K562 (cell line): Measurements from ENCODE around the gene C3orf52. TPM values are rescaled to one million over a fixed set of nuclear protein-coding genes. Genes with fewer than 3 reads are reported as not detected.

Experiments used
- MCM2 ChIP-seq: fragments of 450-650 bp; IDR thresholded peaks from 2 replicates; pipeline ENCODE4 v1.6.1; 2017; ENCODE audit warnings: low read depth, mild to moderate bottlenecking
- NFIX ChIP-seq: fragments of 250-450 bp; sonication (Bioruptor Pico); IDR thresholded peaks from 2 replicates; pipeline ENCODE4 v1.4.0; 2020; ENCODE audit warnings: low read depth, mild to moderate bottlenecking, moderate library complexity
- POLR3G ChIP-seq: IDR thresholded peaks from 2 replicates; pipeline ENCODE4 v1.6.1; 2011; ENCODE audit not compliant: insufficient read length, insufficient replicate concordance; ENCODE audit errors: extremely low read depth
- RAD51 ChIP-seq: fragments of 450-650 bp; IDR thresholded peaks from 2 replicates; pipeline ENCODE4 v1.7.1; 2016; ENCODE audit warnings: low read depth, mild to moderate bottlenecking, borderline replicate concordance
- TARDBP ChIP-seq: fragments of 450-650 bp; IDR thresholded peaks from 2 replicates; pipeline ENCODE4 v1.6.1; 2016
- ZZZ3 ChIP-seq: fragments of 450-650 bp; IDR thresholded peaks from 2 replicates; pipeline ENCODE4 v1.6.1; 2016; ENCODE audit warnings: antibody characterized with exemption, mild to moderate bottlenecking, moderate library complexity
- polyA plus RNA-seq, 8 experiments: library from polyadenylated mRNA; depleted of rRNA in 4 of 8; stranded (reverse) in 5 of 8; unstranded in 3 of 8; fragments of >200 nt; fragmentation: Nextera tagmentation in 2 of 8; fragmentation: Illumina TruSeq in 1 of 8; extraction: Ambion mirVana in 2 of 8; extraction: Trizol in 1 of 8; gene quantifications; 2 replicates each; pipeline versions ENCODE4 v1.2.1 to v1.2.3, GENCODE V29; 2011 to 2014; ENCODE audit warnings: inconsistent platforms in 1 of 8, missing spikeins in 1 of 8
- total RNA-seq, 7 experiments: library from RNA; depleted of rRNA in 6 of 7; stranded (reverse); fragments of >200 nt in 6 of 7; fragmentation: Illumina TruSeq in 2 of 7; extraction: Trizol in 2 of 7; gene quantifications; 2 replicates each; pipeline versions ENCODE4 v1.2.1 to v1.2.3, GENCODE V29; 2011 to 2021; ENCODE audit warnings: low replicate concordance in 1 of 7
- TF ChIP-seq, protein P1 (sequence below): fragments of 200-800 bp; sonication (Bioruptor generic); IDR thresholded peaks from 2 replicates; pipeline ENCODE4 v1.6.1; 2016; ENCODE audit warnings: missing genetic modification characterization, missing compliant biosample characterization
- TF ChIP-seq, protein P2 (sequence below): fragments of 450-650 bp; IDR thresholded peaks from 2 replicates; pipeline ENCODE4 v1.6.1; 2016; ENCODE audit warnings: mild to moderate bottlenecking
- TF ChIP-seq, protein P3 (sequence below): fragments of 250-450 bp; sonication (Bioruptor Pico); IDR thresholded peaks from 2 replicates; pipeline ENCODE4 v1.4.0; 2020; ENCODE audit warnings: mild to moderate bottlenecking
- TF ChIP-seq, protein P4 (sequence below): fragments of 450-650 bp; IDR thresholded peaks from 2 replicates; pipeline ENCODE4 v1.6.1; 2017; ENCODE audit warnings: antibody characterized with exemption, mild to moderate bottlenecking

The C3orf52 gene
- total and polyA plus RNA-seq, 9 of the 15 experiments (the other 6 are each of a cell fraction or from before 2014, with no cell fraction given): 2.8 to 6.1 (median 3.8) TPM

DNA sequence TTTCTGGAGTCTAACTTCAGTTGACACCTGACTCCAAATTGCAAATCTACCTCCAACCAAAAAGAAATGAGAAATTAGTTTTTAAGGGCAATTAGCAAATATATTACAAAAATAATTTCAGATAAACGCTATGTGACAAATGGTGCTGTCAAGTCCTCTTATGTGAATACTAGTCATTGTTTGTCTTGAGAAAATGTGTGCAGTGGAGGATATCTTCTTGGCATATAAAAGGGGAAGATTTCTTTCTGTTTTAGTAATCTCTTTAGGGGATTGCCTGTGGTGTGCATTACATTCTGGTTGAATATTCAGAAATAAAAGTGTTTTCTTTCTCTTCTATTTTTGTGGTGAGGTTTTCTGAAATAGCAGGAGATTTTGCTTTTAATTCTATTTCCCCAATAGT, 49.9 kb downstream of the C3orf52 start (continued):
- TF ChIP-seq, protein P1, sequence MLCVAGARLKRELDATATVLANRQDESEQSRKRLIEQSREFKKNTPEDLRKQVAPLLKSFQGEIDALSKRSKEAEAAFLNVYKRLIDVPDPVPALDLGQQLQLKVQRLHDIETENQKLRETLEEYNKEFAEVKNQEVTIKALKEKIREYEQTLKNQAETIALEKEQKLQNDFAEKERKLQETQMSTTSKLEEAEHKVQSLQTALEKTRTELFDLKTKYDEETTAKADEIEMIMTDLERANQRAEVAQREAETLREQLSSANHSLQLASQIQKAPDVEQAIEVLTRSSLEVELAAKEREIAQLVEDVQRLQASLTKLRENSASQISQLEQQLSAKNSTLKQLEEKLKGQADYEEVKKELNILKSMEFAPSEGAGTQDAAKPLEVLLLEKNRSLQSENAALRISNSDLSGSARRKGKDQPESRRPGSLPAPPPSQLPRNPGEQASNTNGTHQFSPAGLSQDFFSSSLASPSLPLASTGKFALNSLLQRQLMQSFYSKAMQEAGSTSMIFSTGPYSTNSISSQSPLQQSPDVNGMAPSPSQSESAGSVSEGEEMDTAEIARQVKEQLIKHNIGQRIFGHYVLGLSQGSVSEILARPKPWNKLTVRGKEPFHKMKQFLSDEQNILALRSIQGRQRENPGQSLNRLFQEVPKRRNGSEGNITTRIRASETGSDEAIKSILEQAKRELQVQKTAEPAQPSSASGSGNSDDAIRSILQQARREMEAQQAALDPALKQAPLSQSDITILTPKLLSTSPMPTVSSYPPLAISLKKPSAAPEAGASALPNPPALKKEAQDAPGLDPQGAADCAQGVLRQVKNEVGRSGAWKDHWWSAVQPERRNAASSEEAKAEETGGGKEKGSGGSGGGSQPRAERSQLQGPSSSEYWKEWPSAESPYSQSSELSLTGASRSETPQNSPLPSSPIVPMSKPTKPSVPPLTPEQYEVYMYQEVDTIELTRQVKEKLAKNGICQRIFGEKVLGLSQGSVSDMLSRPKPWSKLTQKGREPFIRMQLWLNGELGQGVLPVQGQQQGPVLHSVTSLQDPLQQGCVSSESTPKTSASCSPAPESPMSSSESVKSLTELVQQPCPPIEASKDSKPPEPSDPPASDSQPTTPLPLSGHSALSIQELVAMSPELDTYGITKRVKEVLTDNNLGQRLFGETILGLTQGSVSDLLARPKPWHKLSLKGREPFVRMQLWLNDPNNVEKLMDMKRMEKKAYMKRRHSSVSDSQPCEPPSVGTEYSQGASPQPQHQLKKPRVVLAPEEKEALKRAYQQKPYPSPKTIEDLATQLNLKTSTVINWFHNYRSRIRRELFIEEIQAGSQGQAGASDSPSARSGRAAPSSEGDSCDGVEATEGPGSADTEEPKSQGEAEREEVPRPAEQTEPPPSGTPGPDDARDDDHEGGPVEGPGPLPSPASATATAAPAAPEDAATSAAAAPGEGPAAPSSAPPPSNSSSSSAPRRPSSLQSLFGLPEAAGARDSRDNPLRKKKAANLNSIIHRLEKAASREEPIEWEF (CRISPR knock-in tag): no peak
- TF ChIP-seq POLR3G (no peak), ZZZ3 (no peak), NFIX (no peak), TARDBP (no peak), MCM2 (no peak), RAD51 (no peak)
- TF ChIP-seq, protein P2, sequence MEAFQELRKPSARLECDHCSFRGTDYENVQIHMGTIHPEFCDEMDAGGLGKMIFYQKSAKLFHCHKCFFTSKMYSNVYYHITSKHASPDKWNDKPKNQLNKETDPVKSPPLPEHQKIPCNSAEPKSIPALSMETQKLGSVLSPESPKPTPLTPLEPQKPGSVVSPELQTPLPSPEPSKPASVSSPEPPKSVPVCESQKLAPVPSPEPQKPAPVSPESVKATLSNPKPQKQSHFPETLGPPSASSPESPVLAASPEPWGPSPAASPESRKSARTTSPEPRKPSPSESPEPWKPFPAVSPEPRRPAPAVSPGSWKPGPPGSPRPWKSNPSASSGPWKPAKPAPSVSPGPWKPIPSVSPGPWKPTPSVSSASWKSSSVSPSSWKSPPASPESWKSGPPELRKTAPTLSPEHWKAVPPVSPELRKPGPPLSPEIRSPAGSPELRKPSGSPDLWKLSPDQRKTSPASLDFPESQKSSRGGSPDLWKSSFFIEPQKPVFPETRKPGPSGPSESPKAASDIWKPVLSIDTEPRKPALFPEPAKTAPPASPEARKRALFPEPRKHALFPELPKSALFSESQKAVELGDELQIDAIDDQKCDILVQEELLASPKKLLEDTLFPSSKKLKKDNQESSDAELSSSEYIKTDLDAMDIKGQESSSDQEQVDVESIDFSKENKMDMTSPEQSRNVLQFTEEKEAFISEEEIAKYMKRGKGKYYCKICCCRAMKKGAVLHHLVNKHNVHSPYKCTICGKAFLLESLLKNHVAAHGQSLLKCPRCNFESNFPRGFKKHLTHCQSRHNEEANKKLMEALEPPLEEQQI: no peak
- TF ChIP-seq, protein P3, sequence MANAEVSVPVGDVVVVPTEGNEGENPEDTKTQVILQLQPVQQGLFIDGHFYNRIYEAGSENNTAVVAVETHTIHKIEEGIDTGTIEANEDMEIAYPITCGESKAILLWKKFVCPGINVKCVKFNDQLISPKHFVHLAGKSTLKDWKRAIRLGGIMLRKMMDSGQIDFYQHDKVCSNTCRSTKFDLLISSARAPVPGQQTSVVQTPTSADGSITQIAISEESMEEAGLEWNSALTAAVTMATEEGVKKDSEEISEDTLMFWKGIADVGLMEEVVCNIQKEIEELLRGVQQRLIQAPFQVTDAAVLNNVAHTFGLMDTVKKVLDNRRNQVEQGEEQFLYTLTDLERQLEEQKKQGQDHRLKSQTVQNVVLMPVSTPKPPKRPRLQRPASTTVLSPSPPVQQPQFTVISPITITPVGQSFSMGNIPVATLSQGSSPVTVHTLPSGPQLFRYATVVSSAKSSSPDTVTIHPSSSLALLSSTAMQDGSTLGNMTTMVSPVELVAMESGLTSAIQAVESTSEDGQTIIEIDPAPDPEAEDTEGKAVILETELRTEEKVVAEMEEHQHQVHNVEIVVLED (CRISPR knock-in tag): no peak
- TF ChIP-seq, protein P4, sequence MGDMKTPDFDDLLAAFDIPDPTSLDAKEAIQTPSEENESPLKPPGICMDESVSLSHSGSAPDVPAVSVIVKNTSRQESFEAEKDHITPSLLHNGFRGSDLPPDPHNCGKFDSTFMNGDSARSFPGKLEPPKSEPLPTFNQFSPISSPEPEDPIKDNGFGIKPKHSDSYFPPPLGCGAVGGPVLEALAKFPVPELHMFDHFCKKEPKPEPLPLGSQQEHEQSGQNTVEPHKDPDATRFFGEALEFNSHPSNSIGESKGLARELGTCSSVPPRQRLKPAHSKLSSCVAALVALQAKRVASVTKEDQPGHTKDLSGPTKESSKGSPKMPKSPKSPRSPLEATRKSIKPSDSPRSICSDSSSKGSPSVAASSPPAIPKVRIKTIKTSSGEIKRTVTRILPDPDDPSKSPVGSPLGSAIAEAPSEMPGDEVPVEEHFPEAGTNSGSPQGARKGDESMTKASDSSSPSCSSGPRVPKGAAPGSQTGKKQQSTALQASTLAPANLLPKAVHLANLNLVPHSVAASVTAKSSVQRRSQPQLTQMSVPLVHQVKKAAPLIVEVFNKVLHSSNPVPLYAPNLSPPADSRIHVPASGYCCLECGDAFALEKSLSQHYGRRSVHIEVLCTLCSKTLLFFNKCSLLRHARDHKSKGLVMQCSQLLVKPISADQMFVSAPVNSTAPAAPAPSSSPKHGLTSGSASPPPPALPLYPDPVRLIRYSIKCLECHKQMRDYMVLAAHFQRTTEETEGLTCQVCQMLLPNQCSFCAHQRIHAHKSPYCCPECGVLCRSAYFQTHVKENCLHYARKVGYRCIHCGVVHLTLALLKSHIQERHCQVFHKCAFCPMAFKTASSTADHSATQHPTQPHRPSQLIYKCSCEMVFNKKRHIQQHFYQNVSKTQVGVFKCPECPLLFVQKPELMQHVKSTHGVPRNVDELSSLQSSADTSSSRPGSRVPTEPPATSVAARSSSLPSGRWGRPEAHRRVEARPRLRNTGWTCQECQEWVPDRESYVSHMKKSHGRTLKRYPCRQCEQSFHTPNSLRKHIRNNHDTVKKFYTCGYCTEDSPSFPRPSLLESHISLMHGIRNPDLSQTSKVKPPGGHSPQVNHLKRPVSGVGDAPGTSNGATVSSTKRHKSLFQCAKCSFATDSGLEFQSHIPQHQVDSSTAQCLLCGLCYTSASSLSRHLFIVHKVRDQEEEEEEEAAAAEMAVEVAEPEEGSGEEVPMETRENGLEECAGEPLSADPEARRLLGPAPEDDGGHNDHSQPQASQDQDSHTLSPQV: no peak
- TF ChIP-seq, all 486 proteins: peak for 0
